Superior temporal gyrus (tissue), 1 donor: ENCODE data around the gene GCDH.
"Not testable (repeated sequence)": the region's sequence is repeated elsewhere in the genome, so short reads cannot be mapped to it uniquely, and the experiment has no call there.

Experiments used
- DNase-seq: peaks from one replicate; pipeline ENCODE4 v3.0.0-alpha.2; 2016; ENCODE audit errors: extremely low spot score

Gene GCDH

DNA sequence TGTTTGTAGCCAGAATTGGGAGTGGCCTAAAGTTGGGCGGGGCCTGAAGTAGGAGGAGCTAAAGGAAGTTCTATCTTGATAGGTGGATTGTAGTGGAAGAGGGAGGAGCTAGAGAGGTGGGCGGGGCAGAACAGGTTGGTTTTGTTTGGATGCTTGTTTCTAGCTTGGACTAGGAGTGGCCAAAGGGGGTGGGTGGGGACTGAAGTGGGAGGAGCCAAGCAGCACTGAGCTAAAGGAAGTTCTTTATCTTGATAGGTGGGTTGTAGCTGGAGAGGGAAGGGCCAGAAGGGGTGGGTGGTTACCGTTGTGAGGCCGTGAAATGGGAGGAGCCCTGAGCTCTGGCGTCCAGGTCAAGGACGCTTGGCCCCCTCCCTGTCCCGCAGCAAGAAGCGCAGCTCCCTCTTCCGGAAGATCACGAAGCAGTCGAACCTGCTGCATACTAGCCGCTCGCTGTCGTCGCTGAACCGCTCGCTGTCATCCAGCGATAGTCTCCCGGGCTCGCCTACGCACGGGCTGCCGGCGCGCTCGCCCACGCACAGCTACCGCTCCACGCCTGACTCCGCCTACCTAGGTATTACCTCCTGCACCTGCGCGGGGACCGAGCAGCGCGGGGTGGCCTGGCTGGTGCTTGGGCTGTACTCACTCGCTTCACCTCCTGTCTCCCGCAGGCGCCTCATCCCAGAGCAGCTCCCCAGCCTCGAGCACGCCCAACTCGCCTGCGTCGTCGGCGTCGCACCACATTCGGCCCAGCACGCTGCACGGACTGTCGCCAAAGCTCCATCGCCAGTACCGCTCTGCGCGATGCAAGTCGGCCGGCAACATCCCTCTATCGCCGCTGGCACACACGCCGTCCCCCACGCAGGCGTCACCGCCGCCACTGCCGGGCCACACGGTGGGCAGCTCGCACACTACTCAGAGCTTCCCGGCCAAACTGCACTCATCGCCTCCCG is 17.7 kb upstream of the GCDH start:
- no peak for DNase-seq

DNA sequence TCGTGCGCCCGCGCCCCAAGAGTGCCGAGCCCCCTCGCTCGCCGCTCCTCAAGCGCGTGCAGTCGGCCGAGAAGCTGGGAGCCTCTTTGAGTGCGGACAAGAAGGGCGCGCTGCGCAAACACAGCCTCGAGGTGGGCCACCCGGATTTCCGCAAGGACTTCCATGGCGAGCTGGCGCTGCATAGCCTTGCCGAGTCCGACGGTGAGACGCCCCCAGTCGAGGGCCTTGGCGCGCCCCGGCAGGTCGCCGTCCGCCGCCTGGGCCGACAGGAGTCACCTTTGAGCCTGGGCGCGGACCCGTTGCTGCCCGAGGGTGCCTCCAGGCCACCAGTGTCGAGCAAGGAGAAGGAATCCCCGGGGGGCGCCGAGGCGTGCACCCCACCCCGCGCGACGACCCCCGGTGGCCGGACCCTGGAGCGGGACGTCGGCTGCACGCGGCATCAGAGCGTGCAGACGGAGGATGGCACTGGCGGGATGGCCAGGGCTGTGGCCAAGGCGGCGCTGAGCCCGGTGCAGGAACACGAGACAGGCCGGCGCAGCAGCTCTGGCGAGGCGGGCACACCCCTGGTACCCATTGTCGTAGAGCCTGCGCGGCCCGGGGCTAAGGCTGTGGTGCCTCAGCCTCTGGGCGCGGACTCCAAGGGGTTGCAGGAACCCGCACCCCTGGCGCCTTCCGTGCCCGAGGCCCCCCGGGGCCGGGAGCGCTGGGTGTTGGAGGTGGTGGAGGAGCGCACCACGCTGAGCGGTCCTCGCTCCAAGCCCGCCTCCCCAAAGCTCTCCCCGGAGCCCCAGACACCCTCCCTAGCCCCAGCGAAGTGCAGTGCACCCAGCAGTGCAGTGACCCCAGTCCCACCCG is 16.8 kb upstream of the GCDH start:
- DNase-seq: no peak

DNA sequence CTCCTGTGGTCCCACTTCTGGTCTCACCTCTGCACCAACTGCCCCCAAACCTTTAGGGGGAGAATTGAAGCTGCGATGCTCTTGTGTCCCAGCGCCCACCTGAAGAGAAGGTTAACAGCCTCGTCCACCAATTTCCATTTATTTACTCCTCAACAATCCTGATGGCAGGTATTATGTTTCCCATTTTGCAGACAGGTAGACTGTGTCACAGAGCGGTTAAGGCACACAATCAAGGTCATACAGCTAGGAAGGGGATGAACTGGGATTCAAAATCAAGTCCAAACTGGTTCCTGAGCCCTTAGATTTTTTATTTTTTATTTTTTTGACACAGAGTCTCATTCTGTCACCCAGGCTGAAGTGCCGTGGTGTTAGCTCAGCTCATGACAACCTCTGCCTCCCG is 15.9 kb upstream of the GCDH start:
- no peak for DNase-seq

DNA sequence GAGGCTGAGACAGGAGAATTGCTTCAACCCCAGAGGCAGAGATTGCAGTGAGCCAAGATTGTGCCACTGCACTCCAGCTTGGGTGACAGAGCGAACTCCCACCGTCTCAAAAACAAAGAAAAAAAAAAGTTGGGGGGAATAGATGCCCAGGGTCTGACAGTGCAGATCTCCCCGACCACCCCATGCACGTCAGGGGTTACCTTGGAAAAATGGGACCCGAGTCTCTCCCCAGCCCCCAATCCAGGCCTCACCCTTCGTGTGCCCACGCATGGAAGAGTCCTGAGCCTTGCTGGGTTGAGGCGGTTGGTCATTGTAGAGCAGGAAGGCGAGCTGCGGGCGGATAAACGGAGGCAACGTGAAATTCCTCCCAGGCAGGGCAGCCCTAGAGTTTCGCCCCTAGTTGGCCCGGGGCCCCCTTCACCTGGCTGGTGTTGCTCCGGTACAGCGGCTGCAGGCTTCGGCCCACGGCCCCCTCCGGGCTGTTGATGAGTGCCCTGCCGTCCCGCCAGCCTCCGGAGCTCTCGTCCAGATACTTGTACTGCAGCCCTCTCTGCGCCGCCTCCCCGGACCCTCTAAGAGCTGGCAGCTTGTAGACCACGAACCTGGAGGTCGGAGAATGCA is 10.3 kb upstream of the GCDH start:
- no peak for DNase-seq

DNA sequence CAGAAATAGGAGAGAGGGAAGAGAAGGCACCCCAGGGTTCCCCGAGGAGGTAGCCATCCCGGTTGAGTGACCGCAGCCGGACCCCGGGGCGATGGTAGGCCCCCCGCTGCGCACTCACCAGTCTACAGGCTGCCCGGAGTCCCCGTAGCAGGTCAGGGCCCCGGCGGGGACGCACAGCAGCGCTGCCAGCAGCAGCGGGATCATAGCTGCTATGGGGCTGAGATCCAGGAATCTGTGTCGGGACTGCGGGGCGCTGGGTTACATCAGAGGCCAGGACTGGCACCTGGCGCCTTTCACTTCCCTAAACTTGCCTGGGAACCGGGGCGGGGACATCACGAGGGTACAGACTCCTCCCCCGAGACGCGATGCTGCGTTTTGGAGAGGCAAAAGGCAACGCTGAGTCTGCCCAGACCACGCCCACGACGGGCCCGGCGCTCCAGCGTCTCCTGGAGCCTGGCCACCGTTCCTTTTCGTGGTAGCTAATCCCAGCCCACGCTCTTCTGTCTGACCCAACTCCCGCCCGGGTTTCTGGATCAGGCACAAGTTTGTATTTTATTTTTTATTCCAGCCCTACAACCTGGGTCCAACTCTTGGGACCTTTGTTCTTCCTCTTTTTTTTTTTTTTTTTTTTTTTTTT is 9.7 kb upstream of the GCDH start, which contains the start of gene DNASE2:
Gene DNASE2 (minus strand): TSS at position 278 of the 637 bp plus-strand sequence. CDS start 74 bp downstream, at position 204.
- peak; percentile 85 for DNase-seq

DNA sequence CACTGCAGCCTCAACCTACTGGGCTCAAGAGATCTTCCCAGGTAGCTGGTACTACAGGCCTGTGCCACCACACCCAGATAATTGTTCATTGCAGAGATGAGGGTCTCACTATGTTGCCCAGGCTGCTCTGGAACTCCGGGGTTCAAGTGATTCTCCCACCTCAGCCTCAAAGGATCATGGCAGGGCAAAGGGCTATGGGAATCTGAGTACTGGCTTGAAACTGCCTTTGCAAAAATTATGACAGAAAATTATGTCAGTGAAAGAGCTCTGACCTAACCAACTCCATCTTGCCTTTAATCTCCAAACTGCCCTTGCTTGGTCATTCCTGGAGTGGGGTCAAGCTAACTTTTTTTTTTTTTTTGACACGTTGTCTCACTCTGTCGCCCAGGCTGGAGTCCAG is 8.4 kb upstream of the GCDH start:
- no peak for DNase-seq

DNA sequence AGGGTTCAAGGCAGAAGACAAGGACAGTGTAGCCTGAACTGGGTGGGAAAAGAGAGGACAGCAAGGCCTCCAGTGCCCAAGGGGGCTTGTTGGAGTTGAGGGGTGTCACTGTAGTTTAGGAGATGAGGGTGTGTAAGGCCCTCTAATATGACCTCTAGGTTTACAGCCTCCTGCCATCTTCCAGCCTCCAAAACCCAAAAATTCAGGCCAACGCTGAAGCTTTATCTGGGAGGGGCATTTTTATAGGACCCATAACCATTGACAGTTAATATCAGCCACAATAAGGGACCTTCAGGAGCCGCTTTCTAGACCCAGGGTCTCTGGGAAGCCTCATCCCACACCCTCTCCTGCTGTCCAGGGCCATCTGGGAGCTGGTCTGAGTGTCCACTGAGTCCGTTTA is 6.8 kb upstream of the GCDH start:
- DNase-seq: no peak

DNA sequence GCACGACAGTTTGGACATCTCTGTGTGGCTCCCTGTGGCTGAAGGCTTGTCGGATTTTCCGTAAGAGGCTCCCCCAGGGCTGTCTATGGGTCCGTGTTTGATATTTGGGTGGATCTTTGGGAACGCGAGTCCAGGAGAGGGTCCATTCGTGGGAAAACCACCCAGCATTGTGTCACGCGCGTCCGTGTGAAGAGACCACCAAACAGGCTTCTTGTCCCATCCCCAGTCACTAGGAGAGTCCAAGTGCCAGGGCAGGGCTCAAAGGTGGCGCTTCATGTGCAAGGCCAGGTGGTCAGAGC is 6.4 kb upstream of the GCDH start:
- no peak for DNase-seq

DNA sequence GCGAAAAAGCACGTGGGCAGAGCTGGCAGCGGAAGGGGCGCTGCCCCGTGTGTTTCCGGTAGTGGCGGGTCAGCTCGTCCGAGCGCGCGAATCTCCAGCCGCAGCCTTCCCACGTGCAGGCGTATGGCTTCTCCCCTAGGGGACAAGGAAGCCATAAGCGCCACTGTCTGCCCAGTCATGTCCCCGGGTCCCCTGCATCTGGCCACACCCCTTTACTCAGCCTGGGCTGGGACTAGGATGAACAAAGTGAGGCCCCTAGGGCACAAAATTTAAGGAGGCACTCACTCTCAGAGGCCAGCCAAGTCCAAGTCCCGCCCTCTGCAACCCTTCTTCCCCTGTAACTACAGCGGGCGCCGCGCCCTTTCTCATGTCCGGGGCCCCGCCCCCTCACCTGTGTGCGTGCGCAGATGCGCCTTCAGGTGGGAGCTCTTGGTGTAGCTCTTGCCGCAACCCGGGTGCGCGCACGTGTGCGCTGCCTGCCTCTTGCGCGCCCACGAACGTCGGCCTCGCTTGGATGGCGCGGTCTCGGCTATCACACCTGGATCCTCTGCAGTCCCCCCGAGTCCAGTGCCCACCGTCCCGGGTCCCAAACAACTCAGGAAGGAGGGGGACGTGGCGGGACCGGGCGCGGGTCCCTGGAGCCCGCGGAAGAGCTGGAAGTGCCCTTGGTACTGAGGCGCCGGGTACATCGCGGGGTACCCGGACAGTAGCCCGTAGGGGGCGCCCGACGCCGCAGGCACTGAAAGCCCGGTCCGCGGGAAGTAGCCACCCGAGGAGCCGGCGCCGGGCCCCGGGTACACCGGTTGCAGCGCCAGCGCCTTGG is 5.8 kb upstream of the GCDH start:
- peak; percentile 56 for DNase-seq

DNA sequence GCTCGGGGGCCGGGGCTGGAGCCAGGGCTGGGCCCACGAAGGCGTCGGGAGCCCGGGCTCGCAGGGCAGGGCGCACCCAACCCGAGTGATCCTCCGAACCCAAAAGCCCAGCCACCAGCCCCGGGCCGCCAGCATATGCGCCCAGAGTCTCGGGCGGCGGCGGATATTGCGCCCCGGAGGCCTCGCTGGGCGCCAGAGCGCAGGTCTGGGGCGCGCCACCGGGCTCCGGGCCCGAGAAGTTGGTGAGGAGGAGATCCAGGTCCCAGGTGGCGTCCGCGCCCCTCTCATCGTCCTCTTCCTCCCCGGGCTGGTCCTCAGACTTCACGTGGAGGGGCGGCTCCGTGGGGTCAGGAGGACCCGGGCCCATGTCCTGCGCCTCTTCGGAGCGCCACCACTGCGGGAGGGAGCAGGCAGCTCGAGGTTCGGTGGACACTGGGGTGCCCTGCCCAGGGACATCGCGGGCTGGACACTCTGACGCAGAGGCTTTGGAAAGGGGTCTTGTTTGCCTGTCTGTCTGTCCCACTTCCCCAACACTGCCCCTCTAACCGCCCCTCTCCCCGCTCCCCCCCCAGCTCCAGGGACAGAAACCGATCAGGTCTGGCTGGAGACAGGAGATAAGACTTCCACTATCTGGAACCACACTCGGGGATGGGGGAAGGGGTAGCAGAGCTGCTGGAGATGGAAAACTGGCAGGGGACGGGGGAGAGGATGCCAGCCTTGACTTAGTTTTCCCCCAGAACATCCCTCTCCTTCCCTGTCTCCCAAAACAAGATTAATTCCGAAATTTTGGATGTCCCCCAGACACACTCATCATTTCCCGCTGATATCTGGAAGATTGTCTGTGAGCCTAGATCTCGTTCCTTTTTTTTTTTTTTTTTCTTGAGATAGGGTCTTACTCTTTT is 5.0 kb upstream of the GCDH start:
- DNase-seq: no peak

DNA sequence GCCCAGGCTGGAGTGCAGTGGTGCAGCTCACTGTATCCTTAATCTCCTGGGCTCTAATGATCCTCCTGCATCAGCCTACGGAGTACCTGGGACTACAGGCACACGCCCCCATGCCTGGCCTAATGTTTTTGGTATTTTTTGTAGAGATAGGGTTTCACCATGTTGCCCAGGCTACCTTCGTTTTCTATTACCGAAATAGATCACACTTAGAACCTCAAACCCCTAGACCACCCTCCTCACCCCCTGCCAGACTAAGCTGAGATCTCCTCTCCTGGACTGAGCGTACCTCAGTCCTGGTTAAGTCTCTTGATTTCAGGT is 4.3 kb upstream of the GCDH start:
- no peak for DNase-seq

DNA sequence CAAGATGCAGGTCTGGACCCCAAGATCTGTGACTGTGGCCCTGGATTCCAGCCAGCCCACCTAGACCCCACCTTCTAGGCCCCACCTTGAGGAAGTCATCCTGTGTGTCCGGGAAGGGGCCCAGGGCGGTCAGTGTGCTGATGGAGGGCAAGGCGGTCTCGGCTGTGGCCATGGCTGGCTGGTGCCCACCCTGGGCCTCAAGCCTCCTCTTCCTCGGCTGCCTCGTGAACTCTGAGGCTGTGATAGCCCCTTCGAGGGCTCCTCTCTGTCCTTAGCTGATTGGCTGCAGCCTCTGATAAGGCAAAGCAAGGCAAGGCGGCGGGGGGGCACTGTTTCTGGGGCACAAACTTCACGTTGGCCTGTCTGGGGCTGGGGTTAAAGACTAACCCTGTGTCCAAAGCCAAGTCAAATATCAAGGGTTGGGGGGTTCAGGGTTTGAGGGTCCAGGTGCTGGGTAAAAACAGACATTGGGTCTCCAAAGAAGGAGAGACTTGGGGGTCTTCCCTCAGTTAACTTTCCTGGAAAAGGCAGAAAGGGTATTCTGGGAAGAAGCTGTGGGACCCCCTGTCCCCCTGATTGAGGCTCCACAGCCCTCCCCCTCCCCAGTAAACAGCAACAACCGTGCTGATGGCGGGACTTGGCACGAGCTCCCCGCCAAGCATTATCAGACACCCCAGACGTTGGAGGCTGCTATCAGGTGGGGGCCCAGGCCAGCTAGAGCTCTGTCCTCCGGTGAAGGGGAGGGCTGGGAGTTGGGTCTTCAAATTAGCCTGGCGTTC is 3.8 kb upstream of the GCDH start, which contains the start of gene KLF1:
Gene KLF1 (minus strand): TSS at position 233 of the 779 bp plus-strand sequence. CDS start 61 bp downstream, at position 172.
- DNase-seq: no peak

DNA sequence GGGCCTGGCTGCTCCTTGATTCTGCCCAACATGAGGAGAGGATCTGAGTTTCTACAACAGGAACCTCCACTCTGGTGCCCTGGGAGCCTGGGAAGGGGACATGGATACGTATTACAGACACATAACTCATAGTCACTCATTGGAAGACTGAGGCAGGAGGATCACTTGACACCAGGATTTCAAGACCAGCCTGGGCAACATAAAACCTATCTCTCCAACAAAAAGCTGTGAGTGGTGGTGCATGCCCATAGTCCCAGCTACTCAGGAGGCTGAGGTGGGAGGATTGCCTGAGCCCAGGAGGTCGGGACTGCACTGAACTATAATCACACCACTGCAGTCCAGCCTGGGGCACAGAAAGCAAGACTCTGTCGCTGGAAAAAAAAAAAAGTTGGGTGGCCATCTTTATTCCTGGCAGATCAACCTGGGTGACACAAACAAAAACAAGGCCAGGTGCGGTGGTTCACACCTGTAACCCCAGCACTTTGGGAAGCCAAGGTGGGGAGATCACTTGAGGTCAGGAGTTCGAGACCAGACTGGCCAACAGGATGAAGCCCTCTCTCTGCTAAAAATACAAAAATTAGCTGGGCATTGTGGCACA is 2.9 kb upstream of the GCDH start:
- DNase-seq: no peak

DNA sequence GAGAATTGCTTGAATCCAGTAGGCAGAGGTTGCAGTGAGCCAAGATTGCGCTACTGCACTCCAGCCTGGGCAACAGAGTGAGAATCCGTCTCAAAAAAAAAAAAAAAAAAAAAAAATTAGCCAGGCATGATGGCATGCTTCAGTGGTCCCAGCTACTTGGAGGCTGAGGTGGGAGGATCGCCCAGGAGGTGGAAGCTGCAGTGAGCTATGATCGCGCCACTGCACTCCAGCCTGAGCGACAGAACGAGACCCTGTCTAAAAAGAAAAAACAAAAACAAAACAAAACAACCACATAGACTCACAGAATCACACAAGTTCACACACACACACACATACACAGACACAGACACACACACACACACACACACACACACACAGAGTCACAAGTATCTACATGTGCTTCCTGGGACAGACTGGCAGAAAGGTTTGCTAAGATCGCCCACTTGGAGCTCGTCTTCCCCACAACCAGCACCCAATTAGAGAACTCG is 617 bp upstream of the GCDH start:
- DNase-seq: not testable (repeated sequence)

DNA sequence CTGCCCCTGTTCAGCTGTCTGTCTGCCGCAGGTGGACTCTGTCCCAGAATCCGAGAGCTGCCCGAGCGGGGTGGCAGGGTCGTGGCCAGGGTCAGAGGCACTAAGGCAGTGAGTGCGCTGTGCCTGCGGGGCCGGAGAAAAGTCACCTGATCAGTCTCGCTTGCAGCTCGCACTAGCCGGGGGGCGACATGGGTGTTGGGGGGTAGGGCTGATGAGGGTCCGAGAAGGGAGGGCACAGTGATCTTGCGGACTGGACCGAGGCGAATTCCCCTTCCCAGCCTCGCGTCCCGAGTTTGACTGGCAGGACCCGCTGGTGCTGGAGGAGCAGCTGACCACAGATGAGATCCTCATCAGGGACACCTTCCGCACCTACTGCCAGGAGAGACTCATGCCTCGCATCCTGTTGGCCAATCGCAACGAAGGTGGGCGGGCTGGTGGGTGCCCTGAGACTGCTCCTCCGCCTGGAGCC is 627 bp downstream of the GCDH start:
- no peak for DNase-seq

DNA sequence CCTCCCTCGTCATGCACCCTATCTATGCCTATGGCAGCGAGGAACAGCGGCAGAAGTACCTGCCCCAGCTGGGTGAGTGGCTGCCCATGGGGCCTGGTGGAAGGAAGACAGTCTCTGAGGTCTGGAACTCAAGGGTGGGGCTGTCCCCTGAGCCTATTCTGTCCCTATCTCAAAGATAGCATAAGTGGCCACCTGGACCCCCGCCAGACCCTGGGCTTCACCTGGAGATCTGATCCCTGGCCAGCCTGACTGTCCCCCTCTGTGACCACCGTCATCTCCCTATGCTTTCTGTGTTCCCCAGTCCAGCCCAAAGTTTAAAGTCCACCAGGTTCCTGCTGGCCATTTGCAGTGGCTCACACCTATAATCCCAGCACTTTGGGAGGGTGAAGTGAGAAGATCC is 2.6 kb downstream of the GCDH start:
- DNase-seq: no peak

DNA sequence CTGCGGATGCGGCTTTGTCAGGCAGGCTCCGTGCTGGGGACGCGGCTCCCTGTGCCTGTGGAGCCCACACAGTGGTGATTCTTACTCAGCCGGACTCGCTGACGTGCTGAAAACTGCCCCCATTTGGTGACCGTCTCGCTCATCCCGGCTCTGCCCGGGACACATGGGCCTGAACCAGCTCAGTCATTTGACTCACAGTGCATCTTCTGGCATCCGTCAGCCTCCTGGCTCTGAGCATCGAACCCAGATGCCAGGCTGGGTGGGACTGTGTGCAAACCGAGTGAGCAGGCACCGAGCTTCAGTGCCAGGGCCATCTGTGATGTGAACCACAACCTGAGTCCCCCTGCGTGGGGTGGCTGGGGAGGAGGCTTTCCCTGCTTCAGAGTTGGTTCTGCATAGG is 5.5 kb downstream of the GCDH start:
- no peak for DNase-seq

DNA sequence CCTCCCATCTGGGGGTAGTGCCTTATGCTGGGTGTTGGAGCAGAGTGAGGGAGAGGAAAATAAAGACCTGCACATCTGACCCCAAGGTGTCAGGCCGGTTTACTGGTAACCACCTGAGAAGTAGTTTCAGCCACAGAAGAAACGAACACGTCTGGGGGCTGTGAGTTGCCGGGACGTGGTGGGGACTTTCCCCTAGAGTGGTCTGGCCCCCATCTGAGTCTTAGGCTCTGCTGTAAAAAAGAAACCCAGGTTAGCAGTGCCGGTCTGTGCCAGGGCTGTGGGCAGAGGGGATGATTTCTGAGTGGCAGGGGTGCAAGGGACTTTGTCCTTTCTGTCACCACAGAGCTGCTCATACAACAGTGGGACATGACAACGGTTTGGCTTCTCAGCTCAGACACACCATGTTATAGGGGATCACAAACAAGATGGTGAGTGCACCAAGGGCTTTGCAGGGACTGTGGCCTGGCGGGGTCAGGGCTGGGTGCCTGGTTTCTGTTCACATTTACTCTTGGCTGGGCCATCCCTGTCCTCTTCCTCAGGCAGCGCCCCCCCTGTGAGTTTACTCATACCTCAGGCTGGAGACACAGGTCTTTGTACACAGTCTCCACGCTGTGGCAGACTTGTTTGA is 9.0 kb downstream of the GCDH start:
- DNase-seq: no peak
